ENCODE data around the gene NDUFS5.
"Not testable (repeated sequence)": the region's sequence is repeated elsewhere in the genome, so short reads cannot be mapped to it uniquely, and the experiment has no call there.

Gene NDUFS5

DNA sequence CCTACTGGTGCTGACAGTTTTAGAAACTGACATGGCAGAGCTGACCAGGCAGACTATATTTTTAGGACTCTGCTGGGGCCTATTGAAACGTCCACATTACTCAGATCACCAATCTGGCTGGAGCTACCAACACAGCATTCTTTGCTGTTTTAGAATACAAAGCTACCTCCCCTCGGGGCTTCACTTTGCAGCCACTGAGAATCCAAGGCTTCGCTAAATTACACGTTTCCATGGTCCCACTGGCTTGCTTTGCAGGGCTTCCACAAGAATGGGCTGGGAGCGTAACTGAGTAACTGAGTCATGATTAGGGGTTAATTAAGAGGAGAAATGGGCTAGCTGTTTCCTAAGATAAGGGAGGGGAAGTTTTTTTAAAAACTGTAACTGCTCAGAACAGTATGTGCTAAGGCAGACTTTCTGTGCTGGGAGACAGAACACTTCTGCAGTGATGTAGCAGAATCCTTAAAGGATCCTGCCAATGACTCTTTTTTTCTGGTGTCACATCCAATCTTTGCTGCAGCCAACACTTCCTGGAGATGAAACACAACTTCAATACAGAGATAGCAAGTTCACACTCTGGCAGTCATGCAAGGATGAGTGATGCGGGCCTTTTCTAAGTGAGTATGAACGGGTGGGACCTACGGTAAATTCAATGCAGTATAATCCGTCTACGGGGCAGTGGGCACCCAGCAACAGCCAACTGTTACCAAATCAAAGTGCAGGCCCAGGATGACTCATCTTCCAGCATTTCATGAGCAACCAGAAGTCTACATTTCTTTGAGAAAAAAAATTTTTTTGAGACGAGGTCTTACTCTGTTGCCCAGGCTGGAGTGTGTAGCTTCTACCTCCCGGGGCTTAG lies 21.5 kb downstream of the NDUFS5 start:
- H3K4me1 ChIP-seq (ENCODE audit: control insufficient read depth, insufficient read depth, low read length) = peaks cover 3% of the 10 kb centered on the region
- H3K27me3 ChIP-seq (ENCODE audit: control insufficient read depth in 1 of 2, insufficient read depth in 2 of 2, low read length in 2 of 2) = no peaks in the 10 kb centered on the region
- no peak overlapping the region for H3K9ac ChIP-seq (ENCODE audit: low read length in 2 of 2)
- peaks cover 6 to 16% of the 10 kb centered on the region in 2 donors for H3K36me3 ChIP-seq (ENCODE audit: control insufficient read depth in 2 of 2, insufficient read depth in 2 of 2, low read length in 2 of 2)
- H3K27ac ChIP-seq (ENCODE audit: low read length) = peak overlapping the region; percentile 31
- no peaks in the 10 kb centered on the region for H3K9me3 ChIP-seq (ENCODE audit: control insufficient read depth in 2 of 2, low read length in 2 of 2)
- H3K4me3 ChIP-seq (ENCODE audit: low read length in 2 of 2) = no peak overlapping the region

DNA sequence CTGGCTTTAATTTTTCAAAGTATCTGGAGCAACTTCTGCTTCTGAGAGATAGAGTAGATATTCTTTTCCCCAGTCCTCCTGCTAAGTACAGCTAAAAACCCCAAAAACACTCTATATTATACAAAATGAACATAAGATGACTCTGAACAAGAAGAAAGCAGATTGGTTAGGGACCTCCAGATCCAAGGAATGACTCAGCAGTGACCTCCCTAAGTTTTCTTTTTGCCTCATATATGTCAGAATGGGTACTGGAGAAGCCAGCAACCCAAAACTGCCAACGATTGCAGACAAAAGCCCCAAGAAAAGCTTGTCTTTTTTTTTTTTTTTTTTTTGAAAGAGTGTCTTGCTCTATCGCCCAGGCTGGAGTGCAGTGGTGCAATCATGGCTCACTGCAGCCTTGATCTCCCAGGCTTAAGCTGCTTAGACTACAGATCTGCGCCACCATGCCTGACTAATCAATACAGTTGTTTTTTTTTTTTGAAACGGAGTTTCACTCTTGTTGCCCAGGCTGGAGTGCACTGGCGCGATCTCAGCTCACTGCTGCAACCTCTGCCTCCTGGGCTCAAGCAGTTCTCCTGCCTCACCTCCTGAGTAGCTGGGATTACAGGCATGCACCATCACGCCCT lies 22.7 kb downstream of the NDUFS5 start:
- H3K9ac ChIP-seq (ENCODE audit: low read length in 2 of 2) = no peak overlapping the region
- no peak overlapping the region for H3K4me3 ChIP-seq (ENCODE audit: low read length in 2 of 2)
- peaks cover 3% of the 10 kb centered on the region for H3K4me1 ChIP-seq (ENCODE audit: control insufficient read depth, insufficient read depth, low read length)
- no peaks in the 10 kb centered on the region for H3K27me3 ChIP-seq (ENCODE audit: control insufficient read depth in 1 of 2, insufficient read depth in 2 of 2, low read length in 2 of 2)
- H3K36me3 ChIP-seq (ENCODE audit: control insufficient read depth in 2 of 2, insufficient read depth in 2 of 2, low read length in 2 of 2) = peaks cover 0 to 14% of the 10 kb centered on the region in 2 donors
- H3K27ac ChIP-seq (ENCODE audit: low read length) = no peak overlapping the region
- H3K9me3 ChIP-seq (ENCODE audit: control insufficient read depth in 2 of 2, low read length in 2 of 2) = no peaks in the 10 kb centered on the region

DNA sequence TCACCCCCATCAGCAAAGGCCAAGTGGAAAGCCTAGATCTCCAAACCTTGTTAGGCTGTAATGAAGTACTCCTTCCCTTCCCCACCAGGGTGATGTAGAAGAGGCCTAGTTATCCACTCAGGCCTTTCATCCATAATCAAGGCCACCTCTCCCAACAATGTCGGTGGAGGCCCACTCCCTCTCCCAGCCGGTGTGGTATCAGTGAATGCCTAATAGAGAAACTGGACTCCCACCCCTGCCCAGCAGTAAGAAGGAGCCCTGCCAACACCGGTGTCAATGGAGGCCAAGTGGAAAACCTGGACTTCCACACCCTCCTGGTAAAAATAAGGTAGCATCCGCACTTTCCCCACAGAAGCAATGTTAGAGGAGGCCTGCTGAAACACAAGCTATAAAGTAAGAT lies 23.9 kb downstream of the NDUFS5 start:
- H3K9me3 ChIP-seq (ENCODE audit: control insufficient read depth in 2 of 2, low read length in 2 of 2) = no peaks in the 10 kb centered on the region

DNA sequence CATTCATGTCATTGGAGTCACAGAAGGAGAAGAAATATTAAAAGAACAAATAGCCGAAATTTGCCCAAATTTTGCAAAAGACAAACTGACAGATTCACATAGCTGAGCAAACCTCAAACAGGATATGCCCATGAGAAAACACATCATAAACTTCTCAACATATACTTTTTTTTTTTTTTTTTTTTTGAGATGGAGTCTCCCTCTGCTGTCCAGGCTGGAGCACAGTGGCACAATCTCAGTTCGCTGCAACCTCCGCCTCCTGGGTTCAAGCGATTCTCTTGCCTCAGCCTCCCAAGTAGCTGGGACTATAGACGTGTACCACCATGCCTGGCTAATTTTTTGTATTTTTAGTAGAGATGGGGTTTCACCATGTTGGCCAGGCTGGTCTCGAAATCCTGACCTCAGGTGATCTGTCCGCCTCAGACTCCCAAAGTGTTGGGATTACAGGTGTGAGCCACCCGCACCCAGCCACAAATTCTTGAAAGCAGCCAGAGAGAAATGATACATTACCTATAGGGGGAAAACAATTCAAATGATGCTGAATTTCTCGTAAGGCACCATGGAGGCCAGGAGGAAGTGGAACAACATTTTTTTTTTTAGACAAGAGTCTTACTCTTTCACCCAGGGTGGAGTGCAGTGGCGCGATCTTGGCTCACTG lies 25.2 kb downstream of the NDUFS5 start:
- not testable (repeated sequence) for H3K27me3 ChIP-seq (ENCODE audit: control insufficient read depth in 1 of 2, insufficient read depth in 2 of 2, low read length in 2 of 2); H3K4me1 ChIP-seq (ENCODE audit: control insufficient read depth, insufficient read depth, low read length); H3K27ac ChIP-seq (ENCODE audit: low read length); H3K9me3 ChIP-seq (ENCODE audit: control insufficient read depth in 2 of 2, low read length in 2 of 2); H3K9ac ChIP-seq (ENCODE audit: low read length in 2 of 2); H3K4me3 ChIP-seq (ENCODE audit: low read length in 2 of 2)
- peaks cover 0 to 12% of the 10 kb centered on the region in 2 donors for H3K36me3 ChIP-seq (ENCODE audit: control insufficient read depth in 2 of 2, insufficient read depth in 2 of 2, low read length in 2 of 2)

More for the DNA sequence above, 23.9 kb downstream of the NDUFS5 start:
- Histone ChIP-seq H3K4me3 (ENCODE audit: low read length in 2 of 2) (no peak overlapping the region), H3K27me3 (ENCODE audit: control insufficient read depth in 1 of 2, insufficient read depth in 2 of 2, low read length in 2 of 2) (no peaks in the 10 kb centered on the region), H3K27ac (ENCODE audit: low read length) (no peak overlapping the region), H3K4me1 (ENCODE audit: control insufficient read depth, insufficient read depth, low read length) (peaks cover 3% of the 10 kb centered on the region), H3K36me3 (ENCODE audit: control insufficient read depth in 2 of 2, insufficient read depth in 2 of 2, low read length in 2 of 2) (peaks cover 0 to 12% of the 10 kb centered on the region in 2 donors), H3K9ac (ENCODE audit: low read length in 2 of 2) (no peak overlapping the region)

DNA sequence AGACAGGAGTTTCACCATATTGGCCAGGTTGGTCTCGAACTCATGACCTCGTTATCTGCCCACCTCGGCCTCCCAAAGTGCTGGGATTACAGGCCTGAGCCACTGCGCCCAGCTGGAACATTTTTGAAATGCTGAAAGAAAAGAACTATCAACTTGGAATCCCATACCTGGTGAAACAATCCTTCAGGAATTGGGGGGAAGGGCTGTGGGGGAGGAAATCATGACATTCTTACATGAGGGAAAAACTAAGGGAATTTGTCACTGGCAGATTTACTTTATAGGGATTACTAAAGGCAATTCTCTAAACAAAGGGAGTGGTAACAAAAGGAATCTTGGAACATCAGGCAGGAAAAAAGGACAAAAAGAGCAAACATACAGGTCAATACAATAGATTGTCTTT lies 25.8 kb downstream of the NDUFS5 start:
- Histone ChIP-seq H3K4me3 (ENCODE audit: low read length in 2 of 2) (no peak overlapping the region), H3K27me3 (ENCODE audit: control insufficient read depth in 1 of 2, insufficient read depth in 2 of 2, low read length in 2 of 2) (no peaks in the 10 kb centered on the region), H3K36me3 (ENCODE audit: control insufficient read depth in 2 of 2, insufficient read depth in 2 of 2, low read length in 2 of 2) (peaks cover 0 to 8% of the 10 kb centered on the region in 2 donors), H3K27ac (ENCODE audit: low read length) (no peak overlapping the region), H3K9me3 (ENCODE audit: control insufficient read depth in 2 of 2, low read length in 2 of 2) (no peaks in the 10 kb centered on the region), H3K4me1 (ENCODE audit: control insufficient read depth, insufficient read depth, low read length) (no peaks in the 10 kb centered on the region), H3K9ac (ENCODE audit: low read length in 2 of 2) (no peak overlapping the region)

DNA sequence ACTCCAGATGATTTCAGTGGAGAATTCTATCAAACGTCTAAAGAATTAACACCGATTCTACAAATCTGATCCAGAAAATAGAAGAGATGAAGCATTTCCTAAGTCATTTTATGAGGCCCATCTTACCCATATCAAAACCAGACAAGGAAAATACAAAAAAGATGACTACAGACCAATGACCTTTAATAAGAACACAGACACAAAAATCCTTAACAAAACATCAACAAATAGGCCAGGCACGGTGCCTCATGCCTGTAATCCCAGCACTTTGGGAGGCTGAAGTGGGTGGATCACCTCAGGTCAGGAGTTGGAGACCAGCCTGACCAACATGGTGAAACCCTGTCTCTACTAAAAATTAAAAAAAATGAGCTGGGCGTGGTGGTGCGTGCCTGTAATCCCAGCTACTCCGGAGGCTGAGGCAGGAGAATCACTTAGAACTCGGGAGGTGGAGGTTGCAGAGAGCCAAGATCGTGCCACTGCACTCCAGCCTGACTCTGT lies 29.1 kb downstream of the NDUFS5 start:
- H3K9ac ChIP-seq (ENCODE audit: low read length in 2 of 2); H3K27me3 ChIP-seq (ENCODE audit: control insufficient read depth in 1 of 2, insufficient read depth in 2 of 2, low read length in 2 of 2); H3K4me3 ChIP-seq (ENCODE audit: low read length in 2 of 2); H3K27ac ChIP-seq (ENCODE audit: low read length); H3K4me1 ChIP-seq (ENCODE audit: control insufficient read depth, insufficient read depth, low read length); H3K9me3 ChIP-seq (ENCODE audit: control insufficient read depth in 2 of 2, low read length in 2 of 2); H3K36me3 ChIP-seq (ENCODE audit: control insufficient read depth in 2 of 2, insufficient read depth in 2 of 2, low read length in 2 of 2): not testable (repeated sequence)

DNA sequence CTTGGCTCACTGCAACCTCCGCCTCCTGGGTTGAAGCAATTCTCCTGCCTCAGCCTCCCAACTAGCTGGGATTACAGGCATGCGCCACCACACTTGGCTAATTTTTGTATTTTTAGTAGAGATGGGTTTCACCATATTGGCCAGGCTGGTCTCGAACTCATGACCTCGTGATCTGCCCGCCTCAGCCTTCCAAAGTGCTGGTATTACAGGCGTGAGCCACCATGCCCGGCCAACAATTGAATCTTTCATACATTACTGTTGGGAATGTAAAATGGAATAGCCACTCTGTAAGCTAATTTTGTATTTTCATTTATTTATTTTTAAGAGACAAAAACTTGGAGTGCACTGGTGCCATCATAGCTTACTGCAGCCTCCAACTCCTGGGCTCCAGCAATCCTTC lies 35.4 kb downstream of the NDUFS5 start:
- H3K9me3 ChIP-seq (ENCODE audit: control insufficient read depth in 2 of 2, low read length in 2 of 2); H3K9ac ChIP-seq (ENCODE audit: low read length in 2 of 2); H3K4me3 ChIP-seq (ENCODE audit: low read length in 2 of 2); H3K27me3 ChIP-seq (ENCODE audit: control insufficient read depth in 1 of 2, insufficient read depth in 2 of 2, low read length in 2 of 2); H3K4me1 ChIP-seq (ENCODE audit: control insufficient read depth, insufficient read depth, low read length); H3K36me3 ChIP-seq (ENCODE audit: control insufficient read depth in 2 of 2, insufficient read depth in 2 of 2, low read length in 2 of 2); H3K27ac ChIP-seq (ENCODE audit: low read length): not testable (repeated sequence)

DNA sequence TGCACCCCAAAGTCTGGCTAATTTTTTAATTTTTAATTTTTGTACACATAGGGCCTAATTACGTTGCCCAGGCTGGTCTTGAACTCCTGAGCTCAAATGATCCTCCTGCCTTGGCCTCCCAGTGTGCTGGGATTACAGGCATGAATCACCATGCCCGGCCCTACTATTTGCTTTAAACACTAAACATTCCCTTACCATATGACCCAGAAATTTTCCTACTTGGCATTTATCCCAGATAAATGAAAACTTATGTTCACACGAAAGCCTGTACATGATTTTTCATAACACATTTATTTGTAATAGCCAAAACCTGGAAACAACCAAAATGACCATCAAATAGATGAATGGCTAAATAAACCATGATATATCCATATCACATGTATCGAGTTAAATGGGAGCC lies 35.8 kb downstream of the NDUFS5 start:
- Histone ChIP-seq H3K27me3 (ENCODE audit: control insufficient read depth in 1 of 2, insufficient read depth in 2 of 2, low read length in 2 of 2) (no peaks in the 10 kb centered on the region), H3K9me3 (ENCODE audit: control insufficient read depth in 2 of 2, low read length in 2 of 2) (no peaks in the 10 kb centered on the region), H3K9ac (ENCODE audit: low read length in 2 of 2) (no peak overlapping the region), H3K4me1 (ENCODE audit: control insufficient read depth, insufficient read depth, low read length) (no peaks in the 10 kb centered on the region), H3K4me3 (ENCODE audit: low read length in 2 of 2) (no peak overlapping the region), H3K27ac (ENCODE audit: low read length) (no peak overlapping the region), H3K36me3 (ENCODE audit: control insufficient read depth in 2 of 2, insufficient read depth in 2 of 2, low read length in 2 of 2) (no peaks in the 10 kb centered on the region)

DNA sequence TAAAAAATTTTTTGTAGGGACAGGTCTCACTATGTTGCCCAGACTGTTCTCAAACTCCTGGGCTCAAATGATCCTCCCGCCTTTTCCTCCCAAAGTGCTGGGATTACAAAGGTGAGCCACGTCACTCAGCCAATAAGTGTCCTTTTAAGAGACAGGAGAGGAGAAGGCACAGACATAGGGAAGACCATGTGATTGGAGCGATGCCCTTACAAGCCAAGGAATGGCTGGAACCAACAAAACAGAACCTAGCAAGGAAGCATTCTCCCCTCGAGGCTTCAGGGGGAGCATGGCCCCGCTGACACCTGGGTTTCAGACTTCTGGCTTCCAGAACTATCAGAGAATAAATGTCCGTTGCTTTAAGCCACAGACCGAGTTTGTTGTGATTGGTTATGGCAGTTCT lies 37.0 kb downstream of the NDUFS5 start:
- Histone ChIP-seq H3K4me1 (ENCODE audit: control insufficient read depth, insufficient read depth, low read length) (no peaks in the 10 kb centered on the region), H3K9me3 (ENCODE audit: control insufficient read depth in 2 of 2, low read length in 2 of 2) (no peaks in the 10 kb centered on the region), H3K9ac (ENCODE audit: low read length in 2 of 2) (no peak overlapping the region), H3K36me3 (ENCODE audit: control insufficient read depth in 2 of 2, insufficient read depth in 2 of 2, low read length in 2 of 2) (no peaks in the 10 kb centered on the region), H3K27me3 (ENCODE audit: control insufficient read depth in 1 of 2, insufficient read depth in 2 of 2, low read length in 2 of 2) (no peaks in the 10 kb centered on the region), H3K4me3 (ENCODE audit: low read length in 2 of 2) (no peak overlapping the region), H3K27ac (ENCODE audit: low read length) (no peak overlapping the region)

DNA sequence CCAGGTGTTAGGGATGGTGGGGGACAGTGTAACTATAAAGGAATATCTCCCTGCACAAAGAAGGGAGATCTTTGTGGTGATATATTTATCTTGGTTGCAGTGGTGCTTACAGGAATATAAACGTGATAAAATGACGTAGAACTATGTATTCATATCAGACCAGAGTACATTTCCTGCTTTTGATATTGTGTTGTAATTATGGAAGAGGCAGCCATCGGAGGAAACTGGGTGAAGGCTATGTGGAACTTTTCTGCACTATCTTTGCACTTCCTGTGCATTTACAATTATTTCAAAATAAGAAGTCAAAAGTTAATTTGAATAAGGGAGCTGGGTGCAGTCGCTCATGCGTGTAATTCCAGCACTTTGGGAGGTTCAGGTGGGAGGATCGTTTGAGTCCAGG lies 37.6 kb downstream of the NDUFS5 start:
- Histone ChIP-seq H3K9ac (ENCODE audit: low read length in 2 of 2) (no peak overlapping the region), H3K4me1 (ENCODE audit: control insufficient read depth, insufficient read depth, low read length) (no peaks in the 10 kb centered on the region), H3K27ac (ENCODE audit: low read length) (no peak overlapping the region), H3K4me3 (ENCODE audit: low read length in 2 of 2) (no peak overlapping the region), H3K36me3 (ENCODE audit: control insufficient read depth in 2 of 2, insufficient read depth in 2 of 2, low read length in 2 of 2) (no peaks in the 10 kb centered on the region), H3K27me3 (ENCODE audit: control insufficient read depth in 1 of 2, insufficient read depth in 2 of 2, low read length in 2 of 2) (no peaks in the 10 kb centered on the region), H3K9me3 (ENCODE audit: control insufficient read depth in 2 of 2, low read length in 2 of 2) (no peaks in the 10 kb centered on the region)
